ENCODE data around the gene ATP12A.

DNA sequence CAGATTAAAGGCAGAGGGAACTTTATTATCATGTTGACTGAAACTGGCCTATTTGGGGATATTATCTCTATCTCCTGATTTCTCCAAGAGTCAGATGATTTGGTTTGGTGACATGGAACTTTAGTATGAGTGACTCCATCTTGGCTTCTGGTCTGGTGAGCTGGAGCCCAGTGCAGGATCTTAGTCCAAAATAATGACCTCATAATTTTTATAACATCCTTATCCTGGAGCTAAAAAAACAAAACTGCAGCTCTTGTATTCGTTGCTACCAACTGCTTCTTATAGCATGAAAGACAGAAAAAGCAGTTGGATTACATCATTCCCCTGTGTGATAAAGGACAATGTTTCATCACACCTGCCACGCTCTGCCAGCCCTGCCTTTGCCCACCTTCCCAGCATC is 44.5 kb downstream of the ATP12A start:
- TF ChIP-seq EP300 (IDR thresholded peaks at IDR 0.05) (no peak), CTCF (IDR thresholded peaks at IDR 0.05) (no peak), POLR2A (IDR thresholded peaks at IDR 0.05) (no peak)

Data from ovary (tissue), 3 donors.